ENCODE data around the gene TAS2R9. TPM values are rescaled to one million over a fixed set of nuclear protein-coding genes. Genes with fewer than 3 reads are reported as not detected.
"Not testable (repeated sequence)": the region's sequence is repeated elsewhere in the genome, so short reads cannot be mapped to it uniquely, and the experiment has no call there.

TAS2R9 gene
- total RNA-seq, 1 experiment from 2014 or later, result 0.16 TPM

DNA sequence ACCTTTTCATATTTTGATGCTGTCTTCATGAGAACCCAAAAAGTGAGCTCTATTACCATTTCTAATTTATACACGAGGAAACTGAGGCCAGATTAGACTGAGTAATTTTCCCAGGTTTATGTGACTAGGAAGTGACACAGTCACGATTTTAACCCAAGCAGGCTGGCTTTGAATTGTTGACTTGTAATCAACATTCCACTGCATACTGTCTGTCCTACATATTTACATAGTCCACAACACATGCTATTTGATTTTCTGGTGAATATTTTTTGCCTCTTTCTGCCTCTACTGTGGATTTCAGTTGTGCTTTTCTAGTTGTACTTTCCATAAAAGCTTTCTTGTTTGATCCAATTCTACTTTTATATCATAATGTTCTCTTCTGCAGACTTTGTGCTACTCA, 15.7 kb downstream of the TAS2R9 start:
- no peak for DNase-seq
- H3K4me3 ChIP-seq, result no peak overlapping the region
- no peaks in the 10 kb centered on the region for H3K36me3 ChIP-seq
- no peak overlapping the region for H3K27ac ChIP-seq
- no peaks in the 10 kb centered on the region for H3K4me1 ChIP-seq
- no peaks in the 10 kb centered on the region for H3K27me3 ChIP-seq
- H3K9me3 ChIP-seq (replicated peaks), result no peaks in the 10 kb centered on the region

- not testable (repeated sequence) for H3K27ac ChIP-seq; H3K4me1 ChIP-seq; H3K4me3 ChIP-seq; H3K27me3 ChIP-seq; H3K9me3 ChIP-seq (replicated peaks); DNase-seq; H3K36me3 ChIP-seq
These were observed 18.2 kb downstream of the TAS2R9 start for GRCh38 chr12:10791769-10792168.

DNA sequence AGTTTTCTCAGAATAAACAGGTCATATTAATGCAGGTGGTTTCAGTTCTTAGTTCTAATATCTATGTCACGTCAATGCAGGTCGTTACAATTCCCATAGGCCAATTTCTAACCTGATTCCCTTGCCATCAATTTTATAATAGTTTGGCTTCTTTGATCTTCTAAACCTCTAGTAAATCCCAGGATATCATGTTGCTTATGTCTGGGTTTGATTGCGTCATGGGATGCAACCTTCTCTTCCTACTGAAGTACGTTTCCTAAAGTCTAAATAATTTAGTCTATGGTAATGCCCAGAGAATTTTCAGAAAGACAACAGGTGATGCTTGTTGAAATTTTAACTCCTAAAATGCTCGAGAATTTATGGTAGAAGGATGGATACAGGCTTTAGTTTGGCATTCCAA, 26.7 kb downstream of the TAS2R9 start:
- H3K9me3 ChIP-seq (replicated peaks), result no peaks in the 10 kb centered on the region
- H3K27me3 ChIP-seq, result no peaks in the 10 kb centered on the region; the same call in 1 of the 2 replicates
- no peak overlapping the region for H3K4me3 ChIP-seq
- H3K36me3 ChIP-seq, result no peaks in the 10 kb centered on the region
- H3K4me1 ChIP-seq, result no peaks in the 10 kb centered on the region
- DNase-seq, result no peak
- no peak overlapping the region for H3K27ac ChIP-seq

DNA sequence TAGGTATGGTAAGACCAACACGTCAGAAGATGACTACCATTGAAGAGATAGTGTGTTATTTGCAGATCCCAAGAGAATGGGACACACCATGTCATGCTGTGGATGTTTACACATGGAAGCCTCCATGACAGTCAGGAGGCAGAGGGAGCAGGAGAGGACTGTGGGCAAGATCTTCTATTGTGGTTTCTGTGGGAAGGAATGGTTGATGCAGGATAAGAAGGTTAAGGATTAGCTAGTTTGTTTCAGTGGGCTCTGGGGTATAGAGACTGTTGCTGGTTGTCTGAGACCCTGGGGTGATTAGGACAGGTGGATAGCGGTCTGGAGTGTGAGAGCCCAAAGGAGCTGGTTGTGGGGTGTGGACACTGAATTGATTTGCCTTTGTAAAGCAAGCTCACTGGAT, 30.9 kb downstream of the TAS2R9 start:
- Histone ChIP-seq H3K9me3 (replicated peaks) (no peaks in the 10 kb centered on the region), H3K36me3 (no peaks in the 10 kb centered on the region), H3K27ac (no peak overlapping the region), H3K4me3 (no peak overlapping the region), H3K4me1 (no peaks in the 10 kb centered on the region), H3K27me3 (peaks cover 3% of the 10 kb centered on the region; the same call in 1 of the 2 replicates)
- peak; percentile 30 to 65 for DNase-seq

DNA sequence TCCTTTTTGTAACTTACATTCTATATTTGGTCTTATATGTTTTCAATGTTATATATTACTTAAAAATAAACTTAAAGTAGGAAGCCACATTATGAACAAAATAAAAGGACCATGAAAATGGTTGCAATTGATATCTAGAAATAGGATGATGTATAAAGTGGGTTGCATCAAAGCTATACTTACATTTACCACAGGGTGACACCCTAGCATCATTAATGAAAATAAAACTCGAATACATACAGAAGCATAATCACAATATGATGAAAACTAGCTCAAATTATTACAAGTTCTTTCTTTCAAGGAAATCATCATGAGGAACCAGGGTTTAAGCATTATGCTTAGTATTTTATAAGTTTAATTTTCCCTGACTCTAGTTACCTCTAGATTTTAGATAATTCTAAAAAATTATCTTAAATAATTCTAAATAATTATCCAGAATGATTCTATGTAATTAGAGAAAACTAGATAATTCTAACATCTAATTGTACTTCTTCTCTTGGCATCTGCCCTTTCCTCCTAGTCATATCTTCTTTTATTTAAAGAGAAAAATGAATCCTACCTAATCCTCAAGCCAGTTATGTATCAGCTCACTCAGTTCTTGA, 38.7 kb downstream of the TAS2R9 start:
- H3K4me1 ChIP-seq, result no peaks in the 10 kb centered on the region
- H3K27ac ChIP-seq, result no peak overlapping the region
- H3K9me3 ChIP-seq (replicated peaks), result no peaks in the 10 kb centered on the region
- H3K36me3 ChIP-seq, result no peaks in the 10 kb centered on the region
- peak in 1 of 2 experiments; percentile 56 for DNase-seq
- H3K4me3 ChIP-seq, result no peak overlapping the region
- peaks cover 6% of the 10 kb centered on the region; the same call in 1 of the 2 replicates for H3K27me3 ChIP-seq

DNA sequence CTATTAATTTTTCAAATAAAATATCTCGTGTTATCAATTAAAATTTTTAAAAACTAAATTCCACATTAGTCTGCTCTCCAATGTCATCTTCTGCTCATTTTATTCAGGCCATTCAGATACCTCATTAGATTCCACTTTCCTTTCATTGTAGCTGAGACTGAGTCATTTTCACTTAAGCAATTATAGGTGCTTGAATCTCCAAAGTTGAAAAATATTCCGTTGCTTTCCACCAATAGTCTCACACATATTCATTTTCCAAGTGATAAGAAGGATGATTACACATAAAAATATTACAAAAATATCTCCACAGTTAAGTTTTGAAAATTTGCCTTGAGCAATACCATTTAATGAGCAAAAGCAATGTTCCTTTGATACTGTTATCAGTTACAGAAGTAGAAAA, 50.3 kb downstream of the TAS2R9 start:
- Histone ChIP-seq H3K36me3 (no peaks in the 10 kb centered on the region), H3K27me3 (no peaks in the 10 kb centered on the region), H3K4me3 (no peak overlapping the region), H3K4me1 (no peaks in the 10 kb centered on the region), H3K27ac (no peak overlapping the region), H3K9me3 (replicated peaks) (peaks cover 7% of the 10 kb centered on the region)
- DNase-seq, result no peak

Other genes starting within 250 kb of the TAS2R9 start
- gene MAGOHB, start 196.6 kb downstream of the TAS2R9 start, total RNA-seq (2014; rRNA removed; shearing (Covaris generic)), result 64.9 and 65.2 TPM in 2 replicates
- gene STYK1, start 136.1 kb downstream of the TAS2R9 start, total RNA-seq (2014; rRNA removed; shearing (Covaris generic)), result not detected in 2 replicates
- 157 and 159 TPM in 2 replicates for gene YBX3, start 86.8 kb downstream of the TAS2R9 start, total RNA-seq (2014; rRNA removed; shearing (Covaris generic))
- gene TAS2R7, start 7.5 kb downstream of the TAS2R9 start, total RNA-seq (2014; rRNA removed; shearing (Covaris generic)), result 0.12 TPM in 1 of 2 replicates, not detected in the other
- gene TAS2R8, start 2.9 kb downstream of the TAS2R9 start, total RNA-seq (2014; rRNA removed; shearing (Covaris generic)), result not detected in 2 replicates
- 0.63 and 1.4 TPM in 2 replicates for gene TAS2R10, start 16.2 kb upstream of the TAS2R9 start, total RNA-seq (2014; rRNA removed; shearing (Covaris generic))
- 3.3 TPM in 2 replicates for gene PRR4, start 39.3 kb upstream of the TAS2R9 start, total RNA-seq (2014; rRNA removed; shearing (Covaris generic))
- gene PRH1, start 74.1 kb upstream of the TAS2R9 start, total RNA-seq (2014; rRNA removed; shearing (Covaris generic)), result 10.0 and 13.9 TPM in 2 replicates
- 0.71 and 1.3 TPM in 2 replicates for gene TAS2R13, start 99.4 kb upstream of the TAS2R9 start, total RNA-seq (2014; rRNA removed; shearing (Covaris generic))
- gene PRH2, start 119.1 kb upstream of the TAS2R9 start, total RNA-seq (2014; rRNA removed; shearing (Covaris generic)), result not detected in 2 replicates
- gene TAS2R14, start 129.1 kb upstream of the TAS2R9 start, total RNA-seq (2014; rRNA removed; shearing (Covaris generic)), result 1.4 and 2.8 TPM in 2 replicates
- 0.76 and 2.3 TPM in 2 replicates for gene TAS2R50, start 176.7 kb upstream of the TAS2R9 start, total RNA-seq (2014; rRNA removed; shearing (Covaris generic))
- gene TAS2R20, start 188.1 kb upstream of the TAS2R9 start, total RNA-seq (2014; rRNA removed; shearing (Covaris generic)), result 0.86 and 3.9 TPM in 2 replicates
- 2.5 and 4.5 TPM in 2 replicates for gene TAS2R19, start 212.5 kb upstream of the TAS2R9 start, total RNA-seq (2014; rRNA removed; shearing (Covaris generic))
- 1.5 and 2.7 TPM in 2 replicates for gene TAS2R31, start 221.2 kb upstream of the TAS2R9 start, total RNA-seq (2014; rRNA removed; shearing (Covaris generic))

Measured in SJCRH30 (cell line).